ENCODE data around the gene SBK2.

DNA sequence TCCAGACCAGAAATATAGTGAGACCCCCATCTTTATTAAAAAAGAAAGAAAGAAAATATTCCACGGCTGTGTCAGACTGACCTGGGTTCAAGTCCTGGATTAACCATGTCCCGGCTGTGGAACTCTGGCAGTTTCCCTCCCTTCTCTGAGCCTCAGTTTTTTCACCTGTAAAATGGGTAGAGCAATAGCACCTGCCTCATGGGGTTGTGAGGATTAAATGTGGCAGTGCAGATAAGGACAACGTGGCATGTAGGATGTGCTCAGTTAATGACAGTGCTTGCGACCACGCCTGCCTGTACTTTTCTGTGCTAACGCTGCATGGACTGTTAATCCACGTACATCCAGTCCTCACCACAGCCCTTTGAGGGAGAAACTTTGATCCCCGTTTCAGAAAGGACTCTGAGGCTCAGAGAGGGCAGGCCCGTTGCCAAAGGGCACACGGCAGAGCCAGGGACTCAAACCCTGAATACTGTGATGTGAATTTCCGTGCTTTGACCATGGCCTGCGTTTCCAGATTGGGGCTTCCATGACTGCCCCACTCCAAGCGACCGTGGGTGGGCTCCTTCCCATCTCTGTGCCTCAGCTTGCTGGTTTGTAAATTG lies 16.1 kb downstream of the SBK2 start:
- TF ChIP-seq POLR2A (IDR thresholded peaks at IDR 0.05): no peak
- TF ChIP-seq, protein P1, sequence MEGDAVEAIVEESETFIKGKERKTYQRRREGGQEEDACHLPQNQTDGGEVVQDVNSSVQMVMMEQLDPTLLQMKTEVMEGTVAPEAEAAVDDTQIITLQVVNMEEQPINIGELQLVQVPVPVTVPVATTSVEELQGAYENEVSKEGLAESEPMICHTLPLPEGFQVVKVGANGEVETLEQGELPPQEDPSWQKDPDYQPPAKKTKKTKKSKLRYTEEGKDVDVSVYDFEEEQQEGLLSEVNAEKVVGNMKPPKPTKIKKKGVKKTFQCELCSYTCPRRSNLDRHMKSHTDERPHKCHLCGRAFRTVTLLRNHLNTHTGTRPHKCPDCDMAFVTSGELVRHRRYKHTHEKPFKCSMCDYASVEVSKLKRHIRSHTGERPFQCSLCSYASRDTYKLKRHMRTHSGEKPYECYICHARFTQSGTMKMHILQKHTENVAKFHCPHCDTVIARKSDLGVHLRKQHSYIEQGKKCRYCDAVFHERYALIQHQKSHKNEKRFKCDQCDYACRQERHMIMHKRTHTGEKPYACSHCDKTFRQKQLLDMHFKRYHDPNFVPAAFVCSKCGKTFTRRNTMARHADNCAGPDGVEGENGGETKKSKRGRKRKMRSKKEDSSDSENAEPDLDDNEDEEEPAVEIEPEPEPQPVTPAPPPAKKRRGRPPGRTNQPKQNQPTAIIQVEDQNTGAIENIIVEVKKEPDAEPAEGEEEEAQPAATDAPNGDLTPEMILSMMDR (IDR thresholded peaks at IDR 0.05): no peak

Data from uterus (tissue), 2 donors.